ENCODE measurements around the gene NPAS4.

- TF ChIP-seq FOXK2 (conservative IDR thresholded peaks at IDR 0.05 in 1 of 2, IDR thresholded peaks at IDR 0.05 in 1 of 2; ENCODE audit: low read depth in 2 of 2) (no peak), CTCF (IDR thresholded peaks at IDR 0.05 in 2 of 3, conservative IDR thresholded peaks at IDR 0.05 in 1 of 3; ENCODE audit: insufficient read depth in 2 of 3, low read depth in 1 of 3, low read length in 3 of 3) (no peak), RCOR1 (IDR thresholded peaks at IDR 0.05; ENCODE audit: borderline replicate concordance in 1 of 2, low read depth in 2 of 2, low read length in 2 of 2) (no peak), ZNF253 (CRISPR knock-in tag; conservative IDR thresholded peaks at IDR 0.05) (no peak), ETV6 (IDR thresholded peaks at IDR 0.05; ENCODE audit: borderline replicate concordance in 1 of 2, low read depth in 2 of 2, low read length in 1 of 2) (no peak), ETV6 (CRISPR knock-in tag; IDR thresholded peaks at IDR 0.05; ENCODE audit: borderline replicate concordance) (no peak)
Observed at GRCh38 chr11:66432597-66432996, 11.8 kb downstream of the NPAS4 start.
